NCI-H1417 (cell line): ENCODE measurements around the gene TRHDE.

ENCODE experiments used
- DNase-seq, 3 experiments: peaks; one replicate each; lab custom pipeline; 2025; lab: John Stamatoyannopoulos, UW

The TRHDE gene

GRCh38 chr12:72444125-72444524 lies 172.0 kb downstream of the TRHDE start:
- no peak for DNase-seq

DNA sequence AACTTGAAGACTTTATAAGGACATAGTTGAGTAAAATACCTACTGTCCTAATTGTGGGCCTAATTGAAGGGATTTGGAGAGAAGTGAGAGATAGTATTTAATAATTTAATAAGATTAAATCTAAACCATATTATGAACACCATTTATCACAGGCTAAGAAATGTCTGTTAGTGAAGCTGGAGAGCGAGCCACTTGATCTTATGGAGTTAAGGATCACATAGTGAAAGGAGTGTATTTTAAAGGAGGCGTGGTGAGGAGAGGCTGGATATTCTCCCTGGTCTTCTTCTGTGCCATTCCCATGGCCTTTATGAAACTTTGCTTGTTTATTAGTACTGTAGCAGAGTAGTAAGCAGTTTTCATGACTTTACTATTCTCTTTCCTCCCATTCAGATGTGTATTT lies 172.4 kb downstream of the TRHDE start:
- DNase-seq: no peak

DNA sequence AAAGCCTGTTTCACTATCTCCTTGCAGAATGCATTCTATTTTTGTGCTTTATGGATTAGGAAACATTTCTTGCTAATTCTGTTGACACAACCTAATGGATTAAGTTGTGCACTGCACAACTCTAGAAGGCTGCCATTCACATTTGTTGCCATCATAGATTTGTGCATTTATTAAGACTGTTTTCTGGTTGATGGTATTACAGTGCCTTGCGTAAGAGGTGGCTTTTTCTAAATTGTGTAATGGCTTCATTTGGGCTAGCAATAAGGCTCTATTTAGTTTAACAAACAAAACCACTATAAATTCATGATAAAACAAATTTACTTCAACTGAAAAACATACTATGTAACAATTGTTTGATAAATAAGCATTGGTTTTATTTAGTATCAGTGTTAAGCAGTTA lies 175.9 kb downstream of the TRHDE start:
- no peak for DNase-seq

DNA sequence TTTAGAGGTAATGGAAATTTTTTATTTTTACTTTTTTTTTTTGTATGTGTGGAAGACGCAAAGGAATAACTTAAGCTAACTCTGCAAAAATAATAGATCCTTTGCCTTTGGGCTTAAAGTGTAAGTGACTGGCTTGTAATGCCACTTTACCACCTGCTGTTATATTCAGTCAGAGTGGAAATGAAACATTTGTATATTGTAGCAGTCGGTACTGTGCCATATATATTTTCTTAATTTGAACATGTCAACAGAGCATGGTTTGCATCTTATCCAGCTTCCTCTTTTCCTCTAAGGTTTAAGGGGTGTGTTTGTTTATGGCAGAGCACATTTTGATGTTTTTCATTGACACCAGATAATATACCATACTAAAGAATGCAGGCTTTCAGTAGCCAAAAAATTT lies 176.6 kb downstream of the TRHDE start:
- peak in 2 of 3 experiments; percentile 25 to 66 for DNase-seq

GRCh38 chr12:72453066-72453465 lies 180.9 kb downstream of the TRHDE start:
- DNase-seq: no peak

DNA sequence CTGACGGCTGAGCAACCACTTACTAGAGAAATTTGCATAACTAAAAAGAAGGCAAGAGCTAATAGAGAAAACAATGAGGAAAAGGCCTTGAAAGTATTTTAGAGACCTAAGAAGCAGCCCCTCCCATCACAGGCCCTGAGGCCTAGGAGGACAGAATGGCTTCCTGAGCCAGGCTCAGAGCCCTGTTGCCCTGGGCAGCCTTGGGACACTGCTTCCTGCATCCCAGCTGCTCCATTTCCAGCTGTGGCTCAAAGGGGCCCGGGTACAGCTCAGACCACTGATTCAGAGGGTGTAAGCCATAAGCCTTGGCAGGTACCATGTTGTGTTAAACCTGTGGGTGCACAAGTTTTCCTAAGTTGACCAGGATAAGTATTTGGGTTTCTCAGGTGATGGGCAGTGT lies 181.4 kb downstream of the TRHDE start:
- no peak for DNase-seq

DNA sequence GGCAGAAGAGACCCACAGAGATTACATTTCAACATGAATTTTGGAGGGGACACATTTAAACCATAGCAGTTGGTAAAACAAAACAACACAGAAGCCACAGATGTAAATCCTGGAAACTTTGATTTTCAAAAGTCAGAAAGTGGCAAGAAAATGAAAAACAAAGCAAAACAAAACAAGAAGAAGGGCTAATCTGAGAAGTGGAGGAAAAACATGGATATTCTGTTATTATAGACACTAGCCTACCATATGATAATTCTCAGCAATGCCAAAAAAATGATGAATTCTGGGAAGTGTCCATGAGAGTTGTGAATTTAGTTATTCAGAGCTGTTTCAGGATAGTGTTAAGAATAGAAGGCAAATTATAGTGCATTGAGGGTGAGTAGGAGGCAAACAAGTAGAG lies 192.3 kb downstream of the TRHDE start:
- no peak for DNase-seq

GRCh38 chr12:72465155-72465554 lies 193.0 kb downstream of the TRHDE start:
- DNase-seq: no peak

GRCh38 chr12:72465940-72466630 lies 193.9 kb downstream of the TRHDE start:
- DNase-seq: no peak

- no peak for DNase-seq
These were observed 195.8 kb downstream of the TRHDE start for GRCh38 chr12:72467985-72468384.

DNA sequence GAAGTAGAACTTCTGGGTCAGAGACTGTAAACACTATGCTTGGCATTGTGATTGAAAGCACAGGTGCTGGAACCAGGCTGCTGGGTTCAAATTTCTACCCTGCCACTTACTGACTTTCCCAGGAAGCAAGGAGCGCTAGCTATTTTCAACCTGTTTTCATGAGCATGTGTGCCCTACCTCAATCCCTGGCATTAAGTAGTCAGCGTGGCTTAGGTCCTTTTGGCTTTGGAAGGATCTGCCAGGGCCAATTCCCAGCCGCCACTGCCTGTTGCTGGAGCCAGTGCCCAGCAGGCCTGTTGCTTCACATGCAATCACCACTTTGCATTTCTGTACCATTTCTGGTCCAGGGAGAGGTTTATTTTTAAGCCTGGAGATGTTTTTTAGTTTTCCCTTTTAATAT lies 196.3 kb downstream of the TRHDE start:
- DNase-seq: no peak

DNA sequence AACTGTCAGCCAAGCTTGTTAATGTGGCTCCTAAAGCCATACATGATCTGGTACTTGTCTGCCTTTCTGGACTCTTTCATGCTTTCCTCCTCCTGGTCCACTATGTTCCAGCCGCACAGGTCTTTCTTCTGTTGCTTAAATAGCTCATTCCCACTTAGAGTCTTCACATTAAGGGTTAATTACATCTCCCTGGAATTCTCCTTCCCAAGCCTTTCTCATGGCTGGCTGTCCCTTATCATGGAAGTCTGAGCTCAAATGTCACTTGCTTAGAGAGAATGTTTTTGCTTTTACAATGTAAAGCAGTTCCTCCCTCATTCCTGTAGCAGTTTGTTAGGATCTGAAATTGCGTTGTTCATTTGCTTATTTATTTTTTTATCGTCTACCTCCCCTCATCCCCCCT lies 199.6 kb downstream of the TRHDE start:
- no peak for DNase-seq

- peak in 1 of 3 experiments; percentile 24 for DNase-seq
These were observed 200.2 kb downstream of the TRHDE start for GRCh38 chr12:72472350-72472749.

DNA sequence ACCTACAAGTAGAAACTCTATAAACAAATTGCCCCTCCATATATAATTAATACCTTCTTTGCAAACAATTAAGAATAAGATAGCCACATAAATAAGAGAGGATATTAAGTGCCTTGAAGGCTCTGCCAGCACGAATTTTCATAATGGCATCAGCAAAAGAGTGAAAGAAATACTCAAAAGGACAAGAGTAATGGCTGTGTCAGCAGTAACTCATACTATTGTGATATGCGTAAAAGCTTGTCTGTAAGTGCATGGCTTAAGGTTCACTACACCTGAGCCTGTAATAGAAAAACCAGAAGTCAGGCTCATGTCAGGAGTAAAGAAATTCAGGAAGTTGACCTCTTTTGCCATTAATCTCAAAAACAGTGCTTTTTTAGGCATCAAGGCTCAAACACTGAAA lies 204.1 kb downstream of the TRHDE start:
- peak in 1 of 3 experiments; percentile 15 for DNase-seq

- no peak for DNase-seq
These were observed 213.0 kb downstream of the TRHDE start for GRCh38 chr12:72485017-72485701.

DNA sequence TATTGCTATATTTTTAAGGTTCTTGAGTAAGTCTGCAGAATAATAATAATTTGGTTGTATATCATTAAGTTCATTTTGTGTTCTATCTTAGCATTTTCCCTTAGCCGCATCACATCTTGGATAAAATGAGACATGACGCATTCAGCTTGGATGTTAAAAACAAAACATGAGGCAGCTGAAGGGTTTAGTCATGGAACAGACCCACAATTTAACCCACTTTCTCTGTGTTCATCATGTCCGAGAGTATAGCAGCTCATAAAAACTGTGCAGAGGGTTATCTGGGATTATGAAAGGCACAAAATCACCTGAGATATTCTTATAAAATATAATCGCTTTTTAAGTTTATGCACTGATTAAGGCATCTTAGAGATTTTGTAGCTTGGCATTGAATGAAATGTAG lies 219.3 kb downstream of the TRHDE start:
- DNase-seq: peak in 1 of 3 experiments; percentile 23

- DNase-seq: no peak
These were observed 221.2 kb downstream of the TRHDE start for GRCh38 chr12:72493407-72493806.

- DNase-seq: no peak
These were observed 226.2 kb downstream of the TRHDE start for GRCh38 chr12:72498354-72498753.

GRCh38 chr12:72499244-72499643 lies 227.1 kb downstream of the TRHDE start:
- DNase-seq: no peak

DNA sequence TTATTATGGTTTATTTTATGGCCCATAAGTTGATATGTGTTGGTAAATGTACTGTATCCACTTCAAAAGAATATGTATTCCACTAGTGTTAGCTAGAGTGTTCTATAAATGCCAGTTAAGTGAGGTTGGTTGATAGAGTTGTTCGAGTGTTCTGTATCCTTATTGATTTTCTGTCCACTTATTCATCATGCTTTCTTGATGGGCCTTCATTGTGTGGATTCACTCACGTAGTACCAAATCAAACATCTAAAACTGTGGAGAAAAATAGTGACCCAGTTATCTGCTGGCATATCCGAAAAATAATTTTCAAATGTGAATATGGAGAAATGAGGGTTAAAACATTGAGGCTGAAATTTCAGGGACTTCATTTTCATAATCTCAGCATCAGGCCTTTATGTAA lies 230.4 kb downstream of the TRHDE start:
- DNase-seq: peak in 2 of 3 experiments; percentile 43 to 94

DNA sequence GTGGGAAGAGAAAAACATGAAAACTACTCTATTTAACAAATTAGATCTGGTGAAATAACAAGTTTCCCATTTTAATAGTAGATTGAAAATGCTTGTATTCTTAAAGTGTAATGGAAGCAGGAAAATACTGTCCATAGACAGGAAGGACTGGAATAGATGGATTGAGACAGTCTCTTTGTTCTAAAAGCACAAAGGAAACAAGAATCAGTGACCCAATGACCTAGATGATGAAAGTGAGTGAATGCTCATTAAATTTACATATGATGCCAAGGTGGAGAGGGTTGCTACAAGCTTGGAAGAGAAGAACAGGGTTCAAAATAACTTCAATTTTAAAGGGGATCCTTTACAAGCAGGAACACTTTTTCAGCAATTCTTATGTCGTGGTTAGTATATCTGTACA lies 233.1 kb downstream of the TRHDE start:
- no peak for DNase-seq

GRCh38 chr12:72509891-72510290 lies 237.7 kb downstream of the TRHDE start:
- no peak for DNase-seq

GRCh38 chr12:72510772-72511171 lies 238.6 kb downstream of the TRHDE start:
- DNase-seq: peak in 1 of 3 experiments; percentile 34

- DNase-seq: no peak
These were observed 239.3 kb downstream of the TRHDE start for GRCh38 chr12:72511498-72511897.
